Naive B cell (primary cell): Measurements from ENCODE around the gene MPHOSPH8. TPM values are rescaled to one million over a fixed set of nuclear protein-coding genes. Genes with fewer than 3 reads are reported as not detected.

Experiments used
- ATAC-seq, 2 donors: fragments of 150-1000 bp; cut with Tn5 transposase; 2 replicates each; pipeline ENCODE4 v1.10.0; 2021; ENCODE audit warnings: low read depth in 2 of 2, mild to moderate bottlenecking in 2 of 2, moderate library complexity in 2 of 2
- DNase-seq: peaks from one replicate; pipeline ENCODE4 v3.0.0; 2022
- H3K27ac Mint-ChIP-seq, 6 donors: one replicate each; pipeline ENCODE4 v1.8.0; 2020 to 2022; ENCODE audit warnings: mild to moderate bottlenecking in 6 of 6, mixed read lengths in 6 of 6, moderate library complexity in 5 of 6, inconsistent platforms in 2 of 6
- H3K27me3 Mint-ChIP-seq, 3 donors: one replicate each; pipeline ENCODE4 v1.8.0; 2021 to 2022; ENCODE audit warnings: mixed read lengths in 3 of 3, mild to moderate bottlenecking in 1 of 3
- H3K36me3 Mint-ChIP-seq, 2 donors: one replicate each; pipeline ENCODE4 v1.8.0; 2020 to 2022; ENCODE audit warnings: mixed read lengths in 2 of 2, inconsistent platforms in 1 of 2, mild to moderate bottlenecking in 1 of 2
- H3K4me1 Mint-ChIP-seq, 3 donors: one replicate each; pipeline ENCODE4 v1.8.0; 2020 to 2022; ENCODE audit warnings: mixed read lengths in 3 of 3, inconsistent platforms in 1 of 3, mild to moderate bottlenecking in 1 of 3, moderate library complexity in 1 of 3
- H3K4me3 Mint-ChIP-seq, 8 donors: one replicate each; pipeline ENCODE4 v1.8.0; 2020 to 2022; ENCODE audit warnings: mild to moderate bottlenecking in 8 of 8, mixed read lengths in 8 of 8, moderate library complexity in 8 of 8, inconsistent platforms in 2 of 8
- H3K9me3 Mint-ChIP-seq, 7 donors: one replicate each; pipeline ENCODE4 v1.8.0; 2020 to 2022; ENCODE audit warnings: mixed read lengths in 7 of 7, mild to moderate bottlenecking in 5 of 7, inconsistent platforms in 2 of 7, moderate library complexity in 1 of 7
- polyA plus RNA-seq, 6 donors: library from polyadenylated mRNA; unstranded; fragments of 300-500 nt; fragmentation: Illumina TruSeq; gene quantifications; one replicate each; pipeline ENCODE4 v1.2.3, GENCODE V29; 2021; ENCODE audit warnings: low read depth in 6 of 6

MPHOSPH8 gene
- polyA plus RNA-seq, 6 donors from 2014 or later: 9.4 to 20.9 (median 10.8) TPM

GRCh38 chr13:19646063-19646462, 12.6 kb downstream of the MPHOSPH8 start:
- H3K4me1 Mint-ChIP-seq: peaks cover 8 to 16% (median 10%) of the 10 kb centered on the region in 3 donors
- no peaks in the 10 kb centered on the region for H3K9me3 Mint-ChIP-seq
- H3K27ac Mint-ChIP-seq: peak overlapping the region in 1 of 6 donors; percentile 41
- H3K4me3 Mint-ChIP-seq: peak overlapping the region in 1 of 8 donors; percentile 58
- H3K27me3 Mint-ChIP-seq: no peaks in the 10 kb centered on the region
- ATAC-seq (no peak), DNase-seq (no peak)
- H3K36me3 Mint-ChIP-seq: peaks cover 28 to 41% of the 10 kb centered on the region in 2 donors

GRCh38 chr13:19650742-19651141, 17.3 kb downstream of the MPHOSPH8 start:
- DNase-seq (no peak), ATAC-seq (no peak)
- peaks cover 25 to 32% of the 10 kb centered on the region in 2 donors for H3K36me3 Mint-ChIP-seq
- no peak overlapping the region for H3K4me3 Mint-ChIP-seq
- H3K27me3 Mint-ChIP-seq: no peaks in the 10 kb centered on the region
- H3K27ac Mint-ChIP-seq: peak overlapping the region in 2 of 6 donors; percentile 45 to 58
- H3K9me3 Mint-ChIP-seq: no peaks in the 10 kb centered on the region
- H3K4me1 Mint-ChIP-seq: peaks cover 2 to 11% (median 8%) of the 10 kb centered on the region in 3 donors

GRCh38 chr13:19657872-19658591, 24.6 kb downstream of the MPHOSPH8 start:
- peaks cover 5 to 11% of the 10 kb centered on the region in 2 donors for H3K36me3 Mint-ChIP-seq
- ATAC-seq: no peak

GRCh38 chr13:19658831-19659230, 25.4 kb downstream of the MPHOSPH8 start:
- Mint-ChIP-seq H3K4me3 (no peak overlapping the region), H3K36me3 (peaks cover 5 to 15% of the 10 kb centered on the region in 2 donors), H3K4me1 (peaks cover 0 to 7% (median 7%) of the 10 kb centered on the region in 3 donors), H3K27ac (peak overlapping the region in 1 of 6 donors; percentile 66), H3K27me3 (no peaks in the 10 kb centered on the region), H3K9me3 (no peaks in the 10 kb centered on the region)
- DNase-seq: no peak
- no peak for ATAC-seq

More at GRCh38 chr13:19657872-19658591, 24.6 kb downstream of the MPHOSPH8 start:
- Mint-ChIP-seq H3K4me3 (no peak overlapping the region), H3K27ac (peak overlapping the region in 4 of 6 donors; percentile 20 to 87 (median 45)), H3K4me1 (peaks cover 0 to 11% (median 7%) of the 10 kb centered on the region in 3 donors), H3K9me3 (no peaks in the 10 kb centered on the region), H3K27me3 (no peaks in the 10 kb centered on the region)
- no peak for DNase-seq

- no peak for ATAC-seq
- Mint-ChIP-seq H3K36me3 (peaks cover 5 to 25% of the 10 kb centered on the region in 2 donors), H3K4me1 (peaks cover 0 to 14% (median 7%) of the 10 kb centered on the region in 3 donors), H3K27me3 (no peaks in the 10 kb centered on the region), H3K9me3 (no peaks in the 10 kb centered on the region), H3K4me3 (no peak overlapping the region), H3K27ac (no peak overlapping the region)
- DNase-seq: no peak
These were observed 27.7 kb downstream of the MPHOSPH8 start for GRCh38 chr13:19661126-19661525.

GRCh38 chr13:19661561-19661960, 28.1 kb downstream of the MPHOSPH8 start:
- DNase-seq (no peak), ATAC-seq (no peak)
- peaks cover 5 to 25% of the 10 kb centered on the region in 2 donors for H3K36me3 Mint-ChIP-seq
- H3K9me3 Mint-ChIP-seq: no peaks in the 10 kb centered on the region
- no peaks in the 10 kb centered on the region for H3K27me3 Mint-ChIP-seq
- H3K4me1 Mint-ChIP-seq: peaks cover 0 to 14% (median 7%) of the 10 kb centered on the region in 3 donors
- no peak overlapping the region for H3K27ac Mint-ChIP-seq
- H3K4me3 Mint-ChIP-seq: no peak overlapping the region

GRCh38 chr13:19663416-19663979, 30.0 kb downstream of the MPHOSPH8 start:
- ATAC-seq (no peak), DNase-seq (no peak)
- Mint-ChIP-seq H3K27me3 (no peaks in the 10 kb centered on the region), H3K4me3 (no peak overlapping the region), H3K36me3 (peaks cover 5 to 24% of the 10 kb centered on the region in 2 donors), H3K9me3 (no peaks in the 10 kb centered on the region), H3K4me1 (peaks cover 0 to 14% (median 0%) of the 10 kb centered on the region in 3 donors), H3K27ac (peak overlapping the region in 2 of 6 donors; percentile 38 to 81)

GRCh38 chr13:19664481-19665230, 31.2 kb downstream of the MPHOSPH8 start:
- Mint-ChIP-seq H3K27me3 (no peaks in the 10 kb centered on the region), H3K9me3 (no peaks in the 10 kb centered on the region), H3K36me3 (peaks cover 0 to 18% of the 10 kb centered on the region in 2 donors), H3K27ac (peak overlapping the region in 4 of 6 donors; percentile 29 to 93 (median 84)), H3K4me1 (peaks cover 0 to 17% (median 9%) of the 10 kb centered on the region in 3 donors), H3K4me3 (no peak overlapping the region)
- no peak for ATAC-seq
- no peak for DNase-seq

GRCh38 chr13:19665427-19665859, 32.0 kb downstream of the MPHOSPH8 start:
- no peaks in the 10 kb centered on the region for H3K9me3 Mint-ChIP-seq
- peaks cover 4 to 24% (median 17%) of the 10 kb centered on the region in 3 donors for H3K4me1 Mint-ChIP-seq
- no peaks in the 10 kb centered on the region for H3K27me3 Mint-ChIP-seq
- no peak overlapping the region for H3K4me3 Mint-ChIP-seq
- DNase-seq (no peak), ATAC-seq (no peak)
- peaks cover 5 to 18% of the 10 kb centered on the region in 2 donors for H3K36me3 Mint-ChIP-seq
- H3K27ac Mint-ChIP-seq: peak overlapping the region in 4 of 6 donors; percentile 15 to 66 (median 34)

GRCh38 chr13:19668778-19669177, 35.3 kb downstream of the MPHOSPH8 start:
- Mint-ChIP-seq H3K4me1 (peaks cover 4 to 26% (median 19%) of the 10 kb centered on the region in 3 donors), H3K9me3 (no peaks in the 10 kb centered on the region), H3K27ac (peak overlapping the region in 5 of 6 donors; percentile 69 to 89 (median 86)), H3K4me3 (peak overlapping the region in 2 of 8 donors; percentile 12 to 26), H3K36me3 (peaks cover 10 to 14% of the 10 kb centered on the region in 2 donors), H3K27me3 (no peaks in the 10 kb centered on the region)
- DNase-seq (no peak), ATAC-seq (no peak)

GRCh38 chr13:19670147-19670546, 36.7 kb downstream of the MPHOSPH8 start:
- Mint-ChIP-seq H3K4me3 (peak overlapping the region in 2 of 8 donors; percentile 30 to 60), H3K27me3 (no peaks in the 10 kb centered on the region), H3K36me3 (peaks cover 0 to 23% of the 10 kb centered on the region in 2 donors), H3K9me3 (no peaks in the 10 kb centered on the region), H3K27ac (peak overlapping the region; percentile 57 to 98 (median 85)), H3K4me1 (peaks cover 4 to 26% (median 10%) of the 10 kb centered on the region in 3 donors)
- ATAC-seq (peak; percentile 58 to 61), DNase-seq (no peak)

- Mint-ChIP-seq H3K27ac (peak overlapping the region in 4 of 6 donors; percentile 2 to 69 (median 65)), H3K27me3 (no peaks in the 10 kb centered on the region), H3K9me3 (no peaks in the 10 kb centered on the region), H3K4me1 (peaks cover 4 to 26% (median 10%) of the 10 kb centered on the region in 3 donors), H3K4me3 (no peak overlapping the region), H3K36me3 (peaks cover 0 to 27% of the 10 kb centered on the region in 2 donors)
- DNase-seq (no peak), ATAC-seq (no peak)
These were observed 39.5 kb downstream of the MPHOSPH8 start for GRCh38 chr13:19672990-19673389.
